Tibial artery (tissue), 4 donors: ENCODE results near the gene PPEF2.

ENCODE experiments used
- DNase-seq, 2 donors: peaks; one replicate each; pipeline ENCODE4 v3.0.0-alpha.2; 2019
- H3K27ac ChIP-seq, 2 donors: fragments of 200-600 bp; sonication (generic) in 1 of 2; 1 replicate in 1 of 2; 2 replicates in 1 of 2; pipeline ENCODE4 v1.5.1; 2018 to 2019; ENCODE audit warnings: mild to moderate bottlenecking in 1 of 2
- H3K27me3 ChIP-seq, 2 donors: fragments of 200-600 bp; sonication (generic) in 1 of 2; one replicate each; pipeline versions ENCODE4 v1.5.1 to v1.6.0; 2016 to 2019
- H3K36me3 ChIP-seq, 3 donors: fragments of 200-600 bp; sonication (generic) in 2 of 3; one replicate each; pipeline ENCODE4 v1.5.1; 2016 to 2019; ENCODE audit warnings: mild to moderate bottlenecking in 2 of 3
- H3K4me1 ChIP-seq, 4 donors: fragments of 200-600 bp; sonication (generic) in 2 of 4; 1 replicate in 3 of 4; 2 replicates in 1 of 4; pipeline ENCODE4 v1.5.1; 2016 to 2019
- H3K4me3 ChIP-seq, 2 donors: fragments of 200-600 bp; sonication (generic) in 1 of 2; 1 replicate in 1 of 2; 2 replicates in 1 of 2; pipeline ENCODE4 v1.5.1; 2018 to 2019; ENCODE audit warnings: mild to moderate bottlenecking in 2 of 2
- H3K9me3 ChIP-seq, 3 donors: fragments of 200-600 bp; sonication (generic) in 1 of 3; one replicate each; pipeline ENCODE4 v1.5.1; 2016 to 2019
- intact Hi-C: fragments of 100-400 bp; cut with DNase I; formaldehyde crosslinking; loops from one replicate; pipeline ENCODE4 v1.15.0; 2023; ENCODE audit warnings: low total_unique reads
- TF ChIP-seq, protein P1 (sequence below), 2 experiments: fragments of 200-600 bp in 1 of 2; fragments of 450-650 bp in 1 of 2; IDR thresholded peaks; one replicate each; pipeline ENCODE4 v1.5.1; 2017 to 2019; ENCODE audit warnings: antibody characterized with exemption in 2 of 2, mild to moderate bottlenecking in 1 of 2, moderate library complexity in 1 of 2

PPEF2 gene

DNA sequence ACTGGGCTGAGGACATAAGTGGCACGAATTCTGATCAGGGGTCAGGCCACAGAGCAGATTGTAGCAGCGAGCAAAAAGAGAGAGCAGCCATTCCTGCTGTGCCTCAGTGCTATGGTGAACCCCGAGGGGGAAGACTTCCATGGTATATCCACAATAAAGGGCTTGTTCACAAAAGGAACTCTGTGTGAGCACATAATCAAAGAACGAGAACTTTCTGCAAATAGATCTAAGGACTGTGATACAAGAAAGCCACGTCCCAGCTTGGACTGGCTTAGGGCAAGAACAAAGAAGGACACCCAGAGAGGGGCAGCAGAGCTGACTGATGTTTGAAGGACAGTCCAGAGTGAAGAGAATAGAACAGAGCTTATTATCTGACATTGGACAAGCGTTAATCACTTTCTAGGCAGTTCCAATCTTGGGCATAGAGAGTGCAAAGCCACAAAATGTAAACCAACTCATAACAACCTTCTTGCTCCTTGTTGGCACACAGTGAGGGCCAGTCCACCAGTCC, 24.0 kb downstream of the PPEF2 start:
- TF ChIP-seq, protein P1, sequence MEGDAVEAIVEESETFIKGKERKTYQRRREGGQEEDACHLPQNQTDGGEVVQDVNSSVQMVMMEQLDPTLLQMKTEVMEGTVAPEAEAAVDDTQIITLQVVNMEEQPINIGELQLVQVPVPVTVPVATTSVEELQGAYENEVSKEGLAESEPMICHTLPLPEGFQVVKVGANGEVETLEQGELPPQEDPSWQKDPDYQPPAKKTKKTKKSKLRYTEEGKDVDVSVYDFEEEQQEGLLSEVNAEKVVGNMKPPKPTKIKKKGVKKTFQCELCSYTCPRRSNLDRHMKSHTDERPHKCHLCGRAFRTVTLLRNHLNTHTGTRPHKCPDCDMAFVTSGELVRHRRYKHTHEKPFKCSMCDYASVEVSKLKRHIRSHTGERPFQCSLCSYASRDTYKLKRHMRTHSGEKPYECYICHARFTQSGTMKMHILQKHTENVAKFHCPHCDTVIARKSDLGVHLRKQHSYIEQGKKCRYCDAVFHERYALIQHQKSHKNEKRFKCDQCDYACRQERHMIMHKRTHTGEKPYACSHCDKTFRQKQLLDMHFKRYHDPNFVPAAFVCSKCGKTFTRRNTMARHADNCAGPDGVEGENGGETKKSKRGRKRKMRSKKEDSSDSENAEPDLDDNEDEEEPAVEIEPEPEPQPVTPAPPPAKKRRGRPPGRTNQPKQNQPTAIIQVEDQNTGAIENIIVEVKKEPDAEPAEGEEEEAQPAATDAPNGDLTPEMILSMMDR (IDR thresholded peaks at IDR 0.05): no peak
- H3K27me3 ChIP-seq: no peaks in the 10 kb centered on the region
- no peak for DNase-seq

DNA sequence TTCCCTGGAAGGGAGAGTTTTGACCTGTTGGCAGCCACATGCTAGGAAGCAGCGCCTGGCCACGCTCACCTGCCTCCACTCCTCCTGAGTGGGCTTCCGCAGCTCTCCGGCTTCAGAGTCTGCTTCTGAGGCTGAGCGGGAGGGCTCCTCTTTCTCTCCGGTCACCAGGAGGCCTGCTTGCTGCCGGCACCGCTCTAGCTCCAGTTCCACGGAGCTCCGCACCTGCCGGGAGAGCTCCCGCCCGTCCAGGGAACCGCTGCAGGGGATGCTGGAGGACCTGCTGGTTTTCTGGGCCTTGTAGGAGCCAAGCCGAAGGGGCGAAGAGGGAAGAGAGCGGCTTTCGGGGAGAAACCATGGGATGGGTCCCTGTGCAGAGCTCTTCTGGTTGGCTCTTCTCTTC, 26.0 kb downstream of the PPEF2 start:
- intact Hi-C loops: no loop called here
- H3K4me1 ChIP-seq: no peaks in the 10 kb centered on the region
- no peaks in the 10 kb centered on the region for H3K27me3 ChIP-seq
- no peaks in the 10 kb centered on the region for H3K9me3 ChIP-seq
- TF ChIP-seq, protein P1 (IDR thresholded peaks at IDR 0.05): no peak
- no peak for DNase-seq
- no peak overlapping the region for H3K27ac ChIP-seq
- H3K4me3 ChIP-seq: no peak overlapping the region
- H3K36me3 ChIP-seq: no peaks in the 10 kb centered on the region

More for the DNA sequence above, 24.0 kb downstream of the PPEF2 start:
- H3K4me3 ChIP-seq: no peak overlapping the region
- H3K4me1 ChIP-seq: no peaks in the 10 kb centered on the region
- H3K36me3 ChIP-seq: no peaks in the 10 kb centered on the region
- intact Hi-C loops: no loop called here
- H3K9me3 ChIP-seq: no peaks in the 10 kb centered on the region
- H3K27ac ChIP-seq: no peak overlapping the region

DNA sequence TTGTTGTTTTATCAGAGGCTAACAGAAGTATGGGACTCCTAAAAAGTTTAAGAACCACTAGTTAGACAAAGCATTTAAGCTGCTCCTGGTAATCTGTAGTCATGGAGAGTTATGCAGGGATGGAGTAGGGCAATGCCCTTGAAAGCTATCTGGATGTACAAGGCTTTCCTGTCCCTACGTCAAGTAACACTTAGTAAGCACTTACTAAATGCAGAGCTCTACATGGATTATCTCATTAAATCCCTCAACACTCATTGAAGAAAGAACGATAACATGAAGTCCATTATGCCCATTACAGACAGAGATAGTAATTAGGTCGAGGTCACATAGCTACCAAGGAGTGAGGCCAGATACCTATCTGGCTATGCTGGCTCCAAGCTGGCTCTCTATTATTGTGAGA, 33.2 kb downstream of the PPEF2 start:
- Histone ChIP-seq H3K4me1 (no peaks in the 10 kb centered on the region), H3K4me3 (no peak overlapping the region), H3K9me3 (no peaks in the 10 kb centered on the region), H3K36me3 (no peaks in the 10 kb centered on the region), H3K27ac (no peak overlapping the region), H3K27me3 (no peaks in the 10 kb centered on the region)
- no peak for DNase-seq
- intact Hi-C loops: no loop called here
- TF ChIP-seq, protein P1 (IDR thresholded peaks at IDR 0.05): no peak

DNA sequence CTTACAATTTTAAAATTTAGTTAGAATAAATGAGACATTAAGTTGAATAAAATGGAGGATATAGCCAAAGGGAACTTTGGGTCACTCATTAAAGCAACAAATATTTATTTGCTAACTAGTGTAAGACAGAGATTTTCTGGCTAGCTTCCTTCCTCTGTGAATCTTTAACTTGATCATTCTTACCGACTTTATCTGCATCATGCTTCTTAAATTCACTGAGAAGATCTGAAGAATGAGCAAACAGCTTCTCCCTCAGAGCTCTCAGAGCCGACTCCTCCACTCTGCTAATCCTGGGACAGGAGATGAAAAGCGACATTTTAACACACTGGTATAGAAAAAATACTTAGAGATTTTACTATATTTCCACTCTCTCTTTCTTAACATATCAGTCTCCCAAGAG, 35.1 kb downstream of the PPEF2 start:
- TF ChIP-seq, protein P1 (IDR thresholded peaks at IDR 0.05): no peak
- Histone ChIP-seq H3K4me1 (no peaks in the 10 kb centered on the region), H3K4me3 (no peak overlapping the region), H3K27me3 (no peaks in the 10 kb centered on the region), H3K9me3 (no peaks in the 10 kb centered on the region), H3K36me3 (no peaks in the 10 kb centered on the region), H3K27ac (no peak overlapping the region)
- no peak for DNase-seq
- intact Hi-C loops: no loop called here

DNA sequence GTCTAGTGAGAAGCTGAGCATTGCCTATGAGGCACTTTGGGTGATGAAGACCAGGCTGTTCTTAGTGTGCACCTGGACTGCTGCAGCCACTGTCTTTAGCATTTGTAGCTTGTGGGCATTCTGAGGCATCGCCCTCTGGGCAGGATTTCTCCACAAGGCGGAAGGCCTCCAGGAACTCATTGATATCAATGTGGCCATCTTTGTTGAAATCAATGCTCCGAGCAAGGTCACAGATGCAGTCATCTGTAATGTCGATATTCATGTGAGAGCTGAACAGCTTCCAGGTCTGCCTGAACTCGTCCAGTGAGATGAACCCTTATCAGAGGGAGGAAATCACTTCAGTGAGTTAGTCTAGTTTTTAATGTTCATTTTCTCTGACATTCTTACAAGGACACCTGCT, 41.6 kb downstream of the PPEF2 start:
- TF ChIP-seq, protein P1 (IDR thresholded peaks at IDR 0.05): no peak
- intact Hi-C loops: no loop called here
- Histone ChIP-seq H3K36me3 (no peaks in the 10 kb centered on the region), H3K9me3 (peaks cover 0 to 4% (median 0%) of the 10 kb centered on the region in 3 donors), H3K27me3 (no peaks in the 10 kb centered on the region), H3K4me3 (no peak overlapping the region), H3K27ac (no peak overlapping the region), H3K4me1 (no peaks in the 10 kb centered on the region)
- DNase-seq: no peak

DNA sequence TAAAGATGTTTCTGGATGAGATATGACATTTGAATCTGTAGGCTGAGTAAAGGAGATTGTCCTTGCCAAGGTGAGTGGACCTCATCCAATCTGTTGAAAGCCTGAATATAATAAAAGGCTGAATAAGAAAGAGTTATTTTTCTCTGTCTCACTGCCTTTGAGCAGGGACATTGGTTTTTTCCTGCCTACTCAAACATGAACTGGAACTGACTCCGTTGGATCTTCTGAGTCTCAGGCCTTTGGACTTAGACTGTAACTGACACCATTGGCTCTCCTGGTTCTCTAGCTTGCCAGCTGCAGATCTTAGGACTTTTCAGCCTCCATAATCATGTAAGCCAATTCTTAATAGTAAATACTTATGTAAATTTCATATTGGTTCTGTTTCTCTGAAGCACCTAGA, 43.5 kb downstream of the PPEF2 start:
- TF ChIP-seq, protein P1 (IDR thresholded peaks at IDR 0.05): no peak
- intact Hi-C loops: no loop called here
- H3K4me3 ChIP-seq: no peak overlapping the region
- no peak for DNase-seq
- H3K36me3 ChIP-seq: no peaks in the 10 kb centered on the region
- no peaks in the 10 kb centered on the region for H3K4me1 ChIP-seq
- H3K27me3 ChIP-seq: no peaks in the 10 kb centered on the region
- peaks cover 0 to 4% (median 0%) of the 10 kb centered on the region in 3 donors for H3K9me3 ChIP-seq
- H3K27ac ChIP-seq: no peak overlapping the region
